Measurements from ENCODE around the gene IZUMO1.

IZUMO1 gene

GRCh38 chr19:48746738-48747575 is at the start of gene IZUMO1:
Gene IZUMO1, minus strand, starts transcription at chr19:48746909. Its CDS starts 1,050 bp downstream, at chr19:48745859.
- peak within 1 kb of the TSS; percentile 40 for H3K4me2 ChIP-seq (ENCODE audit: low read depth, low read length, poor library complexity, severe bottlenecking)
- peak within 1 kb of the TSS; percentile 32 for H2AFZ ChIP-seq (ENCODE audit: low read depth, low read length, severe bottlenecking)
- H3K9ac ChIP-seq (ENCODE audit: low read length), result no peak within 1 kb of the TSS

GRCh38 chr19:48795685-48796070 is 49.0 kb upstream of the IZUMO1 start:
- Histone ChIP-seq H3K27me3 (ENCODE audit: low read length) (no peaks in the 10 kb centered on the region), H4K20me1 (ENCODE audit: low read depth, low read length) (no peaks in the 10 kb centered on the region), H3K9me2 (replicated peaks; ENCODE audit: insufficient read depth, low read length) (no peaks in the 10 kb centered on the region), H2AFZ (ENCODE audit: low read depth, low read length, severe bottlenecking) (no peak overlapping the region), H3K79me2 (ENCODE audit: insufficient read depth, low read length) (no peaks in the 10 kb centered on the region), H3F3A (ENCODE audit: insufficient read depth) (no peaks in the 10 kb centered on the region), H3K36me3 (ENCODE audit: low read length) (no peaks in the 10 kb centered on the region), H3K27ac (ENCODE audit: low read depth, low read length) (no peak overlapping the region), H3K9ac (ENCODE audit: low read length) (no peak overlapping the region), H3K9me3 (ENCODE audit: insufficient read depth, low read length) (no peaks in the 10 kb centered on the region), H3K4me2 (ENCODE audit: low read depth, low read length, poor library complexity, severe bottlenecking) (peak overlapping the region; percentile 53), H3K4me3 (ENCODE audit: insufficient read depth, low read length, poor library complexity, severe bottlenecking) (no peak overlapping the region)
- TF ChIP-seq EZH2phosphoT487 (conservative IDR thresholded peaks at IDR 0.05; ENCODE audit: low read length) (no peak), CTCF (IDR thresholded peaks at IDR 0.05; ENCODE audit: insufficient read depth, low read length, poor library complexity, severe bottlenecking) (no peak)

More at GRCh38 chr19:48746738-48747575, at the start of gene IZUMO1:
- no peak within 1 kb of the TSS for H3K4me3 ChIP-seq (ENCODE audit: insufficient read depth, low read length, poor library complexity, severe bottlenecking)
- H3F3A ChIP-seq (ENCODE audit: insufficient read depth), result no peaks in the 10 kb centered on the region
- TF ChIP-seq CTCF (IDR thresholded peaks at IDR 0.05; ENCODE audit: insufficient read depth, low read length, poor library complexity, severe bottlenecking) (no peak), EZH2phosphoT487 (conservative IDR thresholded peaks at IDR 0.05; ENCODE audit: low read length) (no peak)
- H3K27ac ChIP-seq (ENCODE audit: low read depth, low read length), result no peak within 1 kb of the TSS
- no peaks in the 10 kb centered on the region for H3K9me3 ChIP-seq (ENCODE audit: insufficient read depth, low read length)
- no peaks in the 10 kb centered on the region for H3K9me2 ChIP-seq (replicated peaks; ENCODE audit: insufficient read depth, low read length)
- no peaks in the 10 kb centered on the region for H3K36me3 ChIP-seq (ENCODE audit: low read length)
- H3K79me2 ChIP-seq (ENCODE audit: insufficient read depth, low read length), result no peaks in the 10 kb centered on the region
- no peaks in the 10 kb centered on the region for H4K20me1 ChIP-seq (ENCODE audit: low read depth, low read length)
- H3K27me3 ChIP-seq (ENCODE audit: low read length), result no peaks in the 10 kb centered on the region

DNA sequence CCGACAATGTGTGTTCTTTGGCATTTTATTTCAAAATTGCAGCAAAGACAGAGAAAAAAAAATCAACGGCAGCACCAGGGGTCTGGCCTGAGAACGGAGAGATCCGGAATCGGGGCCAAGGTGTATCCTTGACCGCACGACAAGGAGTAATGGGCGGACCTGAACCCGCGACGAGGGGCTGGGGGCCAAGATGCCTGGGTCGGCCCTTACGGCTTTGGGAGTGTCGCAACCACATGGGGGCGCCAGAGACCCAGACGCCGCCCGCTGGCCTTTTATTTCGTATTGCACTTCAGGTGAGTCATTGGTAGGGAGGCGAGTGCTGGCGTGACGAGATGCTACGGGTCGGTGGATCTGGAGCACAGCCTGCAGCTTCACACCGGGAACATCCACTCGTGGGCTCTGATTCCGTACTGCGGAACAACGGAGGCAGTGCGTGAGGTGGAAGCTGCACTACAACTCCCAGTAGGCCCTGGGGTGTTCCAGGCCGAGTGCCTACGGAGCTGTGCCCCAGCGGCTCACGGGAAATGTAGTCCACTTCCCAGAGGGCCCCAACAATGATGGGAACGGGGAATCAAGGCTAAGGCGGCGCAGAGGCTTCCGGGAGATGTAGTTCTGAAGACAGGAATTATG is 48.5 kb upstream of the IZUMO1 start:
- H3K9me2 ChIP-seq (replicated peaks; ENCODE audit: insufficient read depth, low read length), result no peaks in the 10 kb centered on the region
- H4K20me1 ChIP-seq (ENCODE audit: low read depth, low read length), result no peaks in the 10 kb centered on the region
- H3K4me3 ChIP-seq (ENCODE audit: insufficient read depth, low read length, poor library complexity, severe bottlenecking), result peak overlapping the region; percentile 51
- H2AFZ ChIP-seq (ENCODE audit: low read depth, low read length, severe bottlenecking), result peak overlapping the region; percentile 69
- no peaks in the 10 kb centered on the region for H3K36me3 ChIP-seq (ENCODE audit: low read length)
- H3F3A ChIP-seq (ENCODE audit: insufficient read depth), result no peaks in the 10 kb centered on the region
- TF ChIP-seq EZH2phosphoT487 (conservative IDR thresholded peaks at IDR 0.05; ENCODE audit: low read length) (no peak), CTCF (IDR thresholded peaks at IDR 0.05; ENCODE audit: insufficient read depth, low read length, poor library complexity, severe bottlenecking) (peak; percentile 93)
- H3K27ac ChIP-seq (ENCODE audit: low read depth, low read length), result no peak overlapping the region
- H3K9ac ChIP-seq (ENCODE audit: low read length), result peak overlapping the region; percentile 33
- H3K27me3 ChIP-seq (ENCODE audit: low read length), result no peaks in the 10 kb centered on the region
- H3K9me3 ChIP-seq (ENCODE audit: insufficient read depth, low read length), result no peaks in the 10 kb centered on the region
- H3K4me2 ChIP-seq (ENCODE audit: low read depth, low read length, poor library complexity, severe bottlenecking), result peak overlapping the region; percentile 53
- no peaks in the 10 kb centered on the region for H3K79me2 ChIP-seq (ENCODE audit: insufficient read depth, low read length)

Measured in SU-DHL-6 (cell line).